ENCODE measurements around the gene DNAJC17.

The DNAJC17 gene

GRCh38 chr15:40749151-40749630, 58.1 kb downstream of the DNAJC17 start:
- no peaks in the 10 kb centered on the region for H3K27me3 ChIP-seq (ENCODE audit: insufficient read depth, low read length)

GRCh38 chr15:40747685-40748631, 59.3 kb downstream of the DNAJC17 start:
- H3K27me3 ChIP-seq (ENCODE audit: insufficient read depth, low read length) = no peaks in the 10 kb centered on the region
- no peaks in the 10 kb centered on the region for H3K9me2 ChIP-seq (ENCODE audit: low read depth, low read length)
- peaks cover 81% of the 10 kb centered on the region for H3K36me3 ChIP-seq (ENCODE audit: insufficient read depth, low read length)
- H2AFZ ChIP-seq (ENCODE audit: low read length) = no peak overlapping the region
- peaks cover 9% of the 10 kb centered on the region; the same call in 1 of the 2 replicates for H3K79me2 ChIP-seq (ENCODE audit: insufficient read depth, low read length)
- no peaks in the 10 kb centered on the region for H3F3A ChIP-seq (ENCODE audit: insufficient read depth, low read length)
- H3K4me1 ChIP-seq (ENCODE audit: insufficient read depth, low read length, severe bottlenecking) = peaks cover 7% of the 10 kb centered on the region
- H3K9ac ChIP-seq (ENCODE audit: low read length) = no peak overlapping the region
- no peak for TF ChIP-seq CTCF (IDR thresholded peaks at IDR 0.05; ENCODE audit: low read length)
- TF ChIP-seq EZH2 (IDR thresholded peaks at IDR 0.05; ENCODE audit: borderline replicate concordance, low read length) = no peak
- H3K4me2 ChIP-seq (ENCODE audit: low read length) = no peak overlapping the region
- no peaks in the 10 kb centered on the region for H4K20me1 ChIP-seq (ENCODE audit: insufficient read depth, low read length)
- H3K4me3 ChIP-seq (ENCODE audit: low read depth, low read length, poor library complexity, severe bottlenecking) = no peak overlapping the region
- no peaks in the 10 kb centered on the region for H3K9me3 ChIP-seq (ENCODE audit: low read length)
- no peak overlapping the region for H3K27ac ChIP-seq (ENCODE audit: low read depth, low read length, poor library complexity, severe bottlenecking)

More at GRCh38 chr15:40749151-40749630, 58.1 kb downstream of the DNAJC17 start:
- no peaks in the 10 kb centered on the region for H4K20me1 ChIP-seq (ENCODE audit: insufficient read depth, low read length)
- no peaks in the 10 kb centered on the region for H3F3A ChIP-seq (ENCODE audit: insufficient read depth, low read length)
- H3K79me2 ChIP-seq (ENCODE audit: insufficient read depth, low read length) = peaks cover 19% of the 10 kb centered on the region
- H3K4me1 ChIP-seq (ENCODE audit: insufficient read depth, low read length, severe bottlenecking) = peaks cover 19% of the 10 kb centered on the region
- no peaks in the 10 kb centered on the region for H3K9me2 ChIP-seq (ENCODE audit: low read depth, low read length)
- no peak overlapping the region for H3K9ac ChIP-seq (ENCODE audit: low read length)
- H3K4me2 ChIP-seq (ENCODE audit: low read length) = no peak overlapping the region
- no peaks in the 10 kb centered on the region for H3K9me3 ChIP-seq (ENCODE audit: low read length)
- TF ChIP-seq EZH2 (IDR thresholded peaks at IDR 0.05; ENCODE audit: borderline replicate concordance, low read length) (no peak), CTCF (IDR thresholded peaks at IDR 0.05; ENCODE audit: low read length) (no peak)
- H2AFZ ChIP-seq (ENCODE audit: low read length) = no peak overlapping the region
- no peak overlapping the region for H3K27ac ChIP-seq (ENCODE audit: low read depth, low read length, poor library complexity, severe bottlenecking)
- peaks cover 70% of the 10 kb centered on the region for H3K36me3 ChIP-seq (ENCODE audit: insufficient read depth, low read length)
- H3K4me3 ChIP-seq (ENCODE audit: low read depth, low read length, poor library complexity, severe bottlenecking) = no peak overlapping the region

GRCh38 chr15:40746916-40747418, 60.3 kb downstream of the DNAJC17 start:
- H3K9ac ChIP-seq (ENCODE audit: low read length) = no peak overlapping the region
- no peak overlapping the region for H2AFZ ChIP-seq (ENCODE audit: low read length)
- H3K27me3 ChIP-seq (ENCODE audit: insufficient read depth, low read length) = no peaks in the 10 kb centered on the region
- no peaks in the 10 kb centered on the region for H3K9me3 ChIP-seq (ENCODE audit: low read length)
- H3K36me3 ChIP-seq (ENCODE audit: insufficient read depth, low read length) = peaks cover 81% of the 10 kb centered on the region
- H3F3A ChIP-seq (ENCODE audit: insufficient read depth, low read length) = no peaks in the 10 kb centered on the region
- TF ChIP-seq CTCF (IDR thresholded peaks at IDR 0.05; ENCODE audit: low read length) = no peak
- no peak for TF ChIP-seq EZH2 (IDR thresholded peaks at IDR 0.05; ENCODE audit: borderline replicate concordance, low read length)
- no peak overlapping the region for H3K4me3 ChIP-seq (ENCODE audit: low read depth, low read length, poor library complexity, severe bottlenecking)
- H3K79me2 ChIP-seq (ENCODE audit: insufficient read depth, low read length) = 0 out of 2 replicates have a peak, but pooled peaks cover under 1% of the 10 kb centered on the region
- no peaks in the 10 kb centered on the region for H3K9me2 ChIP-seq (ENCODE audit: low read depth, low read length)
- no peak overlapping the region for H3K4me2 ChIP-seq (ENCODE audit: low read length)
- no peaks in the 10 kb centered on the region for H4K20me1 ChIP-seq (ENCODE audit: insufficient read depth, low read length)
- H3K4me1 ChIP-seq (ENCODE audit: insufficient read depth, low read length, severe bottlenecking) = no peaks in the 10 kb centered on the region
- no peak overlapping the region for H3K27ac ChIP-seq (ENCODE audit: low read depth, low read length, poor library complexity, severe bottlenecking)

Data from OCI-LY1 (cell line).